ENCODE results near the gene WAPL. TPM values are rescaled to one million over a fixed set of nuclear protein-coding genes. Genes with fewer than 3 reads are reported as not detected.

The WAPL gene
- total and polyA plus RNA-seq, 2 of the 4 experiments (the other 2 are of a cell fraction): 11.5 to 31.7 TPM

- intact Hi-C loops (cut with micrococcal nuclease): loop anchor here (2.0 kb wide), 1 partner anchor 37 kb away; no protein-coding TSS in a partner anchor
- dilution Hi-C loops (cut with HindIII; ENCODE audit: low sequenced_read_pairs, unreplicated experiment): no loop called here
- BruUV-seq (replicated peaks): no TSS peak
- H3K27me3 ChIP-seq (ENCODE audit: control insufficient read depth, insufficient read depth, low read length): no peaks in the 10 kb centered on the region
- 80% methylated on average over 3 of the region's 8 CpGs; no CpG with 5 or more reads in 1 of the 2 experiments for WGBS, 2 experiments (ENCODE audit: extremely low coverage in 2 of 2, insufficient read length in 1 of 2)
- H4K5ac ChIP-seq (ENCODE audit: low read depth, low read length): no peak overlapping the region
- no peak overlapping the region for H4K8ac ChIP-seq (ENCODE audit: low read depth in 2 of 2, low read length in 2 of 2)
- H3K4ac ChIP-seq (ENCODE audit: low read depth, low read length): no peak overlapping the region
- no peak overlapping the region for H2BK5ac ChIP-seq (ENCODE audit: low read depth, low read length, poor library complexity, severe bottlenecking)
- no peak overlapping the region for H3K4me2 ChIP-seq (ENCODE audit: low read depth, low read length)
- H3K9ac ChIP-seq (ENCODE audit: low read depth, low read length): no peak overlapping the region
- no peak overlapping the region for H3K4me3 ChIP-seq (ENCODE audit: insufficient read depth, low read depth, low read length)
- CTCF ChIA-PET: interaction anchor here (2.3 kb wide), 1 partner anchor 38 kb away, joined by 8 read pairs; no protein-coding TSS in a partner anchor
- H3K18ac ChIP-seq (ENCODE audit: low read depth, low read length): no peak overlapping the region
- no peak overlapping the region for H2AK5ac ChIP-seq (ENCODE audit: low read depth, low read length)
- no peak overlapping the region for H2AFZ ChIP-seq (replicated peaks; ENCODE audit: low read length, poor library complexity)
- in situ Hi-C loops (cut with MboI; ENCODE audit: low sequenced_read_pairs): no loop called here
- peaks cover 7% of the 10 kb centered on the region for H3K9me1 ChIP-seq (ENCODE audit: insufficient read depth, low read length)
- DNase-seq (no peak), ATAC-seq (ENCODE audit: low read depth) (no peak)
- TF ChIP-seq SMC3 (IDR thresholded peaks at IDR 0.05; ENCODE audit: low read depth, low read length) (no peak), MAFK (IDR thresholded peaks at IDR 0.05; ENCODE audit: low read depth, low read length) (no peak), POLR2A (IDR thresholded peaks at IDR 0.05; ENCODE audit: low read depth, low read length) (no peak), RCOR1 (IDR thresholded peaks at IDR 0.05; ENCODE audit: insufficient replicate concordance, low read length) (no peak), CHD1 (IDR thresholded peaks at IDR 0.05; ENCODE audit: low read depth, low read length) (no peak), RFX5 (IDR thresholded peaks at IDR 0.05; ENCODE audit: low read depth, low read length) (no peak), MAZ (IDR thresholded peaks at IDR 0.05; ENCODE audit: borderline replicate concordance, low read depth, low read length) (no peak)
- H2BK120ac ChIP-seq (ENCODE audit: low read depth, low read length): no peak overlapping the region
- no peak overlapping the region for H3K14ac ChIP-seq (replicated peaks; ENCODE audit: low read depth, low read length)
- no peak overlapping the region for H3K23ac ChIP-seq (ENCODE audit: low read depth, low read length)
- H2BK20ac ChIP-seq (ENCODE audit: low read depth, low read length): no peak overlapping the region
- no peak overlapping the region for H4K91ac ChIP-seq (ENCODE audit: insufficient read depth, low read depth, low read length)
- H3K4me1 ChIP-seq (ENCODE audit: control insufficient read depth, insufficient read depth, low read length): peaks cover 3% of the 10 kb centered on the region
- no peak overlapping the region for H3K56ac ChIP-seq (ENCODE audit: extremely low read depth, insufficient read depth, low read length)
- H2AK9ac ChIP-seq (replicated peaks; ENCODE audit: low read depth, low read length, poor library complexity): no peak overlapping the region
- POLR2A ChIA-PET (ENCODE audit: unreplicated experiment): no interaction called here
- no peaks in the 10 kb centered on the region for H3K9me3 ChIP-seq (ENCODE audit: control insufficient read depth, insufficient read depth, low read length)
- 0 out of 2 replicates have a peak, but pooled peaks cover 6% of the 10 kb centered on the region for H4K20me1 ChIP-seq (ENCODE audit: insufficient read depth, low read length)
- H3K27ac ChIP-seq (ENCODE audit: insufficient read depth, low read length): no peak overlapping the region
- peaks cover 10 to 26% of the 10 kb centered on the region in 2 experiments for H3K79me1 ChIP-seq (ENCODE audit: low read depth in 1 of 2, low read length in 2 of 2)
- H2BK15ac ChIP-seq (ENCODE audit: low read depth, low read length): no peak overlapping the region
- H3K36me3 ChIP-seq (ENCODE audit: control insufficient read depth, insufficient read depth, low read length): peaks cover 12% of the 10 kb centered on the region
These were observed 83.4 kb downstream of the WAPL start for GRCh38 chr10:86438091-86438749.

Data from IMR-90 (cell line).